A549 (cell line): ENCODE measurements around the gene EIF3A.

Experiments used
- CTCF ChIP-seq: fragments of >200 bp; sonication (Bioruptor Twin); formaldehyde crosslinking; IDR thresholded peaks from 3 replicates; pipeline ENCODE4 v1.5.1; 2016
- MYC ChIP-seq: IDR thresholded peaks from 2 replicates; pipeline ENCODE4 v1.6.1; 2012; ENCODE audit warnings: mild to moderate bottlenecking, inconsistent platforms, low read length, improper control_type of control experiment, borderline replicate concordance
- POLR2A ChIP-seq: IDR thresholded peaks from 2 replicates; pipeline ENCODE4 v1.6.1; 2012; ENCODE audit warnings: mild to moderate bottlenecking, low read length
- POLR2AphosphoS2 ChIP-seq: conservative IDR thresholded peaks from 2 replicates; pipeline ENCODE4 v1.6.1; 2012; ENCODE audit warnings: low read length, improper control_type of control experiment, inconsistent platforms
- RCOR1 ChIP-seq: fragments of 150-350 bp; IDR thresholded peaks from 2 replicates; pipeline ENCODE4 v1.6.1; 2014; ENCODE audit warnings: antibody characterized with exemption, low read length, low read depth
- TF ChIP-seq, protein P1 (sequence below): IDR thresholded peaks from 2 replicates; pipeline ENCODE4 v1.6.1; 2012

GRCh38 chr10:119073584-119073983 is 7.0 kb downstream of the EIF3A start:
- TF ChIP-seq CTCF (no peak), POLR2AphosphoS2 (no peak), MYC (no peak), POLR2A (no peak), RCOR1 (no peak)
- TF ChIP-seq, protein P1, sequence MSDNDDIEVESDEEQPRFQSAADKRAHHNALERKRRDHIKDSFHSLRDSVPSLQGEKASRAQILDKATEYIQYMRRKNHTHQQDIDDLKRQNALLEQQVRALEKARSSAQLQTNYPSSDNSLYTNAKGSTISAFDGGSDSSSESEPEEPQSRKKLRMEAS = no peak
